Measurements from ENCODE around the gene ZNF438. TPM values are rescaled to one million over a fixed set of nuclear protein-coding genes. Genes with fewer than 3 reads are reported as not detected.
"Not testable (repeated sequence)": the region's sequence is repeated elsewhere in the genome, so short reads cannot be mapped to it uniquely, and the experiment has no call there.

Gene ZNF438
- total RNA-seq, 1 experiment from 2014 or later: 2.6 TPM

DNA sequence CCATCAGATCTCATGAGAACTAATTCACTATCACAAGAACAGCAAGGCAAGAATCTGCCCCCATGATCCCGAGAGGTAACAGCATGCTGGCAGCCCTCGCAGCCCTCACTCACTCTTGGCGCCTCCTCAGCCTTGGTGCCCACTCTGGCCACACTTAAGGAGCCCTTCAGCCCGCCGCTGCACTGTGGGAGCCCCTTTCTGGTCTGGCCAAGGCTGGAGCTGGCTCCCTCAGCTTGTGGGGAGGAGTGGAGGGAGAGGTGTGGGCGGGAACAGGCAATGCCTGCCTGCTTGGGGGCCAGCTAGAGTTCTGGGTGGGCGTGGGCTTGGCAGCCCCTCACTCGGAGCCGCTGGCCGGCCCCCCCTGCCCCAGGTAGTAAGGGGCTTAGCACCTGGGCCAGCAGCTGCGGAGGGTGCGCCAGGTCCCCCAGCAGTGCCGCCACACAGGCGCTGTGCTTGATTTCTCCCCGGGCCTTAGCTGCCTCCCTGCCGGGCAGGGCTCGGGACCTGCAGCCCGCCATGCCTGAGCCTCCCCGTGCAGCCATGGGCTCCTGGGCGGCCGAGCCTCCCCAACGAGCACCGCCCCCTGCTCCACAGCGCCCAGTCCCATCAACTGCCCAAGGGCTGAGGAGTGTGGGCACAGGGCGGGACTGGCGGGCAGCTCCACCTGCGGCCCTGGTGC lies 24.0 kb upstream of the ZNF438 start:
- DNase-seq (ENCODE audit: extremely low read depth, low read depth): no peak

DNA sequence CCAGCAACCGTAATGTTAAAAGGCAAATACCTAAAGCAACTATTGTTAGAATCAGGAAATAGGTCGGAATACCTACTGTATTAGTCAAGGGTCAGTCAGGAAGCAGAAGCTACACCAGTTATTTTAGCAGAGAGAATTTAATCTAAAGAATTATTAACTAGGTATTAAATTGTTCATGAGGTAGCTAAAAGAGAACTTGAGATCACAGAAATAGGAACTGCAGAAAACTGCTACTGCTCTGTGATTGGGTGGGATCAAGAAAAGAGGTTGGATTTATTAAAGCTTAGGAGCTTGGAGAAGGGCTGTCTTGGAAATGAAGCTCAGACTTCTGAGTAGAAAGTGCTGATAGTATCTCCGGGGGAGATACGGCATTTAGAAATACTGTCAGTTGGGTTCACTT lies 20.0 kb upstream of the ZNF438 start:
- DNase-seq (ENCODE audit: extremely low read depth, low read depth): no peak

DNA sequence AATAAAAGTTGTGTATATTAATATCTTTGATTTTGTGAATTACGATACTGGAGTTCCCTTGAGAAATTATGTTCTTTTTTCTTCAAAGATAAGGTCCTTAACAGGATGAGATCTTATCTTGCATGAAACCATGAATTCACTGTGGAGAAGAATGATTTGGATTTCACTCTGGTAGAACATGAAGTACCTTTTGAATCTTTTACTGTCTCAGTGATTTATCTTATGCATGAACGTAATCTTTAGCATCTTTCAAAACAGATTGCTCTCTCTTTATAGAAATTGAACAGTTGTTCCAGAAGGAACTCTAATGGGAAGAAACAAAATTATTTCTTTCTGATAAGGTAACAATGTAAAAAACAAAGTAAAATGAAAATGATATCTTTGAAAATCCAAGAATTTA lies 11.0 kb upstream of the ZNF438 start:
- DNase-seq (ENCODE audit: extremely low read depth, low read depth): no peak

DNA sequence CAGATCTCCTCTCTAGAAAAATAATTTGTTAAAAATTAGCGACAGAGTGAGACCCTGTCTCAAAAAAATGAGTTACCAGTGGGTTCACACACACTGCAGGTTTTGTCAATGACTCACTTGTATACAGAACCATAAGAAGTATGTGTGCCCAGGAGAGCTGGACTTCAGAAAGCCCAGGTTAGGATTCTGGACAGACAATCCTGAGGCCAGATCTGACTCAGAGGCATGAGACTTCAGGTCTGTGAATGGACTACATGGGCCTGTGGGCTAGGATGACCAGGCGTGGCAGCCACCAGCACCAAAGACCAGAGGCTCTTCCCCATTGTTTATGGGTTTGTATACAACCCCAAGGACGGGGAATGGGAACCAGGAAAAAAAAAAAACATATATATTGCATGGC lies 9.3 kb upstream of the ZNF438 start:
- DNase-seq (ENCODE audit: extremely low read depth, low read depth): no peak

DNA sequence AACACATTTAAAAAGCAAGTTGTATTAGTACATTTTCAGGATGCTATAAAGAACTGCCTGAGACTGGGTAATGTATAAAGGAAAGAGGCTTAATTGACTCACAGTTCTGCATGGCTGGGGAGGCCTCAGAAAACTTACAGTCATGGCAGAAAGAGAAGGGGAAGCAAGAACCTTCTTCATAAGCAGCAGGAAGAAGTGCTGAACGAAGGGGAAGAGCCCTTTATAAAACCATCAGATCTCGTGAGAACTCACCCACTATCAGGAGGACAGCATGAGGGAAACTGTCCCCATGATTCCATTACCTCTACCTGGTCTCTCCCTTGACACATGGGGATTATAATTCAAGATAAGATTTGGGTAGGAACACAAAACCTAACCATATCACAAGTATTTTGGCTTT lies 7.3 kb upstream of the ZNF438 start:
- not testable (repeated sequence) for DNase-seq (ENCODE audit: extremely low read depth, low read depth)

DNA sequence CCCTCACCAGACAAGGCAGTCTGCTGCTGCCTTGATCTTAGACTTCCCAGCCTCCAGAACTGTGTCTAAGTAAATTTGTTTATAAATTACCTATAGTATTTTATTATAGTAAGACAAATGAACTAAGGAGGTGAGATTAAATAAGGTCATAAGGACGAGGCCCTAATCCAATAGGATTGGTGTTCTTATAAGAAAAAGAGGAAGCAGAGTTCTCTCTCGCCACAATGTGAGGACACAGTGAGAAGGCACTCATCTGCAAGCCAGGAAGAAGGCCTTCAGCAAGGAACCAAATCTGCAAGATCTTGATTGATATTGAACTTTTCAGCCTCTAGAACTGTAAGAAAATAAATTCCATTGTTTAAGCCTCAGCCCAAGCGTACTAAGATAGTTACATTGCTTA lies 6.1 kb upstream of the ZNF438 start:
- no peak for DNase-seq (ENCODE audit: extremely low read depth, low read depth)

DNA sequence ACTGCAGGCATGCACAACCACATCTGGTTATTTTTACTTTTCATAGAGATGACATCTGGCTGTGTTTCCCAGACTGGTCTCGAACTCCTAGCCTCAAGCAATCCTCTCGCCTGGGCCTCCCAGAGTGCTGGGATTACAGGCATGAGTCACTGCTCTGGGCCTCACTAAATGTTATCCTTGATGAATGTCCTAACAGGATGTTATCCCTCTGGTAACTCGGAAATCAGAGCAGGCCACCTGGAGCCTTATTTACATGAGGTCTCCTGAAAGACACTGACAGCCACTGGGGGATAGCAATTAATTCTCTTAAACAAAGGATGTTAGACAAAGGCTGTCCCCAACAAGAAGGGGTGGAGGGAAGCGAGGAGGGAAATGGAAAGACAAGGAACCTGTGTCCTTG lies 4.5 kb upstream of the ZNF438 start:
- DNase-seq (ENCODE audit: extremely low read depth, low read depth): no peak

DNA sequence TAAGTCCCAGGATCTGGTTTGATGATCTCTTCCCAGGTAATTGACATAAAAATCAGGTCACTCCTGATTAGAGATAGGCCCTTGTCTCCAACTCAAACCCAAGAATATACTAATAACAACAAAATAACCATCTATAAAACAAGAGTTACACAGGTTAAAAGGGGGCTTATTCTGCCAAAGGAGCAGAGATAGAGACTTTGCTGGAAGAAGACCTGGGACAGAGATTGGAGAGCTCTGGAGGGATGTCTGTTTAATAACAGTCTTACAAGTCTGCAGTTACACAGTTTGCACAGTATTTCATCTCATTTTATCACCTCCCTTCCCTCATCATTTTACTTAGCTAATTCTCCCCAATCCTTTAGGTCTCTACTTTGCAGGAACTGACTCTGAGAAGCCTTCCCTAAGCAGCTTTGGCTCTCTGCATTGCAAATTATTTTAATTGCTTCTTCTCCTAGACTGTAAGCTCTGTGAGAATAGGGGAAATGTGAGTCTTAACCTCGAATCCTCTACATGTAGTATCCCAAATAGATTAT lies 3.7 kb upstream of the ZNF438 start:
- DNase-seq (ENCODE audit: extremely low read depth, low read depth): no peak

DNA sequence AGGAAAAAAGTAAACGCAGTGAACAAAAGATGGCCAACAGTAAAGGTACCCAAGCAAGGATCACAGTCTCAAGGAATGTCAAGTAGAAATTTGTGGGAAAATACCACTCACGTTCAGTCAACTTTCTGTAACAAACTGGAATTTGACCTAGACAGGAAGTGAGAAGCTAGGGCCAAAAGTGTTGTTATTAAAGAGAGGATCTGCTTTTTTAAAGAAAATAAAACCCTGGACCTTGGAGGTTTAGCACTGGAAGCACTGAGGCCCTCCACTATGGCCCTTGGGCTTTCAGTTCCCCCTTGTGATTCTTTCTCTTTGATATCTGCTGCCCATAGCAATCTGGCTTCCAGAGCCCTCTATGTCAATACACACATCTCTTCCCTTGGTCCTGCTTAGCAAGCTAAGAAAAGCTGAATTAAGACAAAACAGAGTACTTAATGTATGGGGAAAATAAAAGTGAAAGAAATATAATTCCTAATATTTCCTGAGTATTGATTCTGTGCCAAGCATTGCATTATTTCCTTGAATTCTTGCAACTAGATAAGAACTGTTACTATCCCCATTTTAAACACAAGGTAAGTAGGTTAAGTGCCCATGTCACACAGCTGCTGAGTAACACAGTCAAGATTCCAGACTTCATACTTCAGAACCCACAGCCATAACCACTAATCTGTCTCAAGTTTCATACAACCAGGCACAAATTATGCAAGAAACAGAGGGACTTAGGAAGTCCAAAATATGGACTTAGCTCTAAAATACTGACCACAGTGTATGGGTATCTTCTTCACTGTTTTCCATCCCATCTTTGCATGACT lies 2.6 kb upstream of the ZNF438 start:
- no peak for DNase-seq (ENCODE audit: extremely low read depth, low read depth)

DNA sequence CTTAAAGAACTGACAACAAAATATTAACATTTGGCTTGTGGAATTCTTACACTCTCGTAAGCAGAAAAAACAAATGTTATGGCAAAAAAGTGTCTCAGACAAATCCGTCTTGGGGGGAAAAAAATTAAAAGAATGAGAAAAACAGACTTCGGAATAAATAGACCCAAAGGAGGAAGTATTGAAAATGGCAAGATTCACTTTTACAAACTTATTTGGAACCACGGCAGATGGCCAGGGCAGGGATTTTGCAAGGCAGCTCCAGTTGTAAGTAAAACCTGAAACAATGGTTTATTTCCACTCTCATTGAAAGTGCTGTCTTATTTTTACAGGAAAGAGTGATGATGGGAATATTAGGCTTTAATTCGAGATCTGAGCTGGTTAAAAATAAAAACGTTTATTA lies 1.5 kb upstream of the ZNF438 start:
- DNase-seq (ENCODE audit: extremely low read depth, low read depth): no peak

DNA sequence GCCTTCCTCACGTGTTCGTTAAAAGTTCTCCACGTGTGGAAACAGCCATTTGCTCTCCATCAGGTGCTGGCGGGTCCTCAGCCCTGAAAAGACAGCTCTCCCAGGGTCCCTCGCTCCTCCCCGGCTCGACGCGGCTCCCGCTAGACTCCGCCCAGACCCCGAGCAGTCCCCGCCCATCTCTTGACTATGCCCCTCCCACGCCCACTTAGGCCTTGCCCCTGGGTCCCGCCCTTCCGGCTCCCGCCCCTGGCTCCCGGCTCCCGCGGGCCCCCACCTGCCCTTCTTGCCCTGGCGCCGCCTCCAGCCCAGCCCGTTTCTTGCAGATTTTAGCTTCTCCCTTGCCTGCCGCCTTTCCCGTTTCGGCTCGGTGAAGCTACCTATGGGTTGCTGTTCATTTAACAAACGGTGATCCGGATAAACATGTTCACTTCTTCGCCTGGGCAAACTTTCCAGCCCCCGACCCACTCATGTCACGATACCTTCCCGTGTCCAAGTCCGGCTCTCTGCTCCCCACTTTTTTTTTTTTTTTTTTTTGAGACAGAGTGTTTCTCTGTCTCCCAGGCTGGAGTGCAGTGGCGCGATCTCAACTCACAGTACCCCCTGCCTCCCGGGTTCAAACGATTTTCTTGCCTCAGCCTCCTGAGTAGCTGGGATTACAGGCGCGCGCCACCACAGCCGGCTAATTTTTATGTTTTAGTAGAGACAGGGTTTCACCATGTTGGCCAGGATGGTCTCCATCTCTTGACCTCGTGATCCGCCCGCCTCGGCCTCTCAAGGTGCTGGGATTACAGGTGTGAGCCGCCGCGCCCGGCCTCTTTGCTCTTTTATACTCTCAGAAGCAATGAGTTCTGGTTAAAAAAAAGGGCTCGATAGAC lies 830 bp upstream of the ZNF438 start:
- DNase-seq (ENCODE audit: extremely low read depth, low read depth): peak; percentile 88

DNA sequence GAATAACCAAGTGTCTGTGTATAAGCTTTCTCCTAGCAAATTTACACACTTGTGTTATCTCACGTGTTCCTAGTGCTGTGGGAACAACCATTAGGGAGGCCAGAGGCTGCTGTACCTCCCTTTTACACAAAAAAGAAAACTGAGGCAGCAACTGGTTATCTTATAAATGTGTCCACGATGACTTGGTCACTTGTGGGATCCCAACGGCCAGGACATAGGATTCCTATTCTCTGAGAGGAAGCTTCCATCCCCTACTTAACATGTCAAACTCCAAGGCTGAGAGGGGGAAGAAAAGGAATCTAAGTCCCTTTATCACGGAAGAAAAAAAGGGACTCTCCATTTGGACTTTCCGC lies 484 bp downstream of the ZNF438 start:
- no peak for DNase-seq (ENCODE audit: extremely low read depth, low read depth)

DNA sequence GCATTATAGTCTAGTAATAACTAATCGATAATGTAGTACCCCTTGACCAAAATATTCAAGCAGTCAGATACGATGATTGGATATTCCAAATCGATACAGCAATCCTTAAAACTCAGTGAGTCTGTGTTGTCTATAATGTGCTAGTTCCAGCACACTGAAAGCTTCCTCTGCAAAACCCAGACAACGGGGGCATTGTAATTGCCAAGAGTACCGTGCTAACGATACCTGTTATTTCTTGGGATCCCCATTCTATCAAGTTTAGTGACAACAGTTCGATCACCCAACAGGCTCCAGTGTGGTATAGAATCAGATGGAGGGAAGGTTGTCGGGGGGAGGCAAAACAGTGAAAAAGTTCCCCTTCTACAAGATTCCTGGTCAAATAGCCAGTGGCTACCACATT lies 865 bp downstream of the ZNF438 start:
- no peak for DNase-seq (ENCODE audit: extremely low read depth, low read depth)

DNA sequence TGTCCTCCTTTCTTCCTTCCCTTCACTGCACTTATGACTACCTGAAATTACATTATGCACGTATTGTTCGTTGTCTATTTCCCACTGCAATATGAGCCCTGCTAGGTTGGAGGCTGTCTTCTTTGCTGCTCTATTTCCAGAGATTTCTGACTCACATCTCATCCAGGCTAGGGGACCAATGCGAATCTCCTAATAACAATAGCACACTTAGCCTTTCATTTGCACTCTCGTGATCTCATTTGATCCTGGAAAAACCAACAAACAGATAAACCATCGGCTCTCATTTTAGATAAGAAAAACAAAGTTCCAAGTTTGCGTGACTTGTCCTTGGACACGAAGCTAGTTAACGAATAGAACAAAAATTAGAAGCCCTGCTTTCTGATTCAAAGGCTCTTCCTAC lies 1.4 kb downstream of the ZNF438 start:
- no peak for DNase-seq (ENCODE audit: extremely low read depth, low read depth)

DNA sequence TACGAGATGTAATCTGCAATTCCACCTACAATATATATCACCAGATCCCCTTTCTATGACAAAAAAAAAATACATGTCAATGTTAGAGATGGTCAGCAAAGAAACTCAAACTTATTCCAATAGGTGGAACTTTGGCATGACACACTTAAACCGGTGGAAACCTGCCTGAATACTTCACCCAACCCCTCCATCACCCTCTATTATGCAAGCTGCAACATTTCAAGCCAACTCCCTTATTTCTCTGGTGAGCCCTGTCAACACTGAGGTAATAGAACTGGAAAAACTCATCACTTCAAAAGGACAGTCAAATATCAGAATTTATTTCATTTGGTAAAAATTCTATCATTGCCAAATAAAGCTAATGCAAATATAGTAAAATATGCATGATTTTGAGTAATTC lies 3.6 kb downstream of the ZNF438 start:
- DNase-seq (ENCODE audit: extremely low read depth, low read depth): no peak

DNA sequence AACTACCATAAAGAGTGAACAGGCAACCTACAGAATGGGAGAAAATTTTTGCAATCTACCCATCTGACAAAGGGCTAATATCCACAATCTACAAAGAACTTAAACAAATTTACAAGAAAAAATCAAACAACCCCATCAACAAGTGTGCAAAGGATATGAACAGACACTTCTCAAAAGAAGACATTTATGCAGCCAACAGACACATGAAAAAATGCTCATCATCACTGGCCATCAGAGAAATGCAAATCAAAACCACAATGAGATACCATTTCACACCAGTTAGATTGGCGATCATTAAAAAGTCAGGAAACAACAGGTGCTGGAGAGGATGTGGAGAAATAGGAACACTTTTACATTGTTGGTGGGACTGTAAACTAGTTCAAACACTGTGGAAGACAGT lies 5.4 kb downstream of the ZNF438 start:
- not testable (repeated sequence) for DNase-seq (ENCODE audit: extremely low read depth, low read depth)

DNA sequence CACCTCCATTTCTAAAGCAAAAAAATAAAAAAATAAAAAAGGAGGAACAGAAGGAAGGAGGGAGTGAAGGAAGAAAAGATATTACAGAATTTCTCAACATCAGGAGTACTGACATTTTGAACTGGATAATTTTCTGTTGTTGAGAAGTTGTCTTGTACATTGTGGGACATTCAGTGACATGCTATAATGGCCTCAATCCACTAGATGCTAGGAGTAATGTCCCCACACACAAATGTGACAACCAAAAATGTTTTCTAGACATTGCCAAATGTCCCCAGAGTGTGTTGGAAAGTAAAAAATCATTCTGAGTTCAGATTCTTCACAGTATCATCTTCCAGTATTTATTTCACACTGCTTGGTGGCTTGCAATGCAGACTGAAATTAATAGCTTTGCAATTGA lies 6.5 kb downstream of the ZNF438 start:
- DNase-seq (ENCODE audit: extremely low read depth, low read depth): no peak

DNA sequence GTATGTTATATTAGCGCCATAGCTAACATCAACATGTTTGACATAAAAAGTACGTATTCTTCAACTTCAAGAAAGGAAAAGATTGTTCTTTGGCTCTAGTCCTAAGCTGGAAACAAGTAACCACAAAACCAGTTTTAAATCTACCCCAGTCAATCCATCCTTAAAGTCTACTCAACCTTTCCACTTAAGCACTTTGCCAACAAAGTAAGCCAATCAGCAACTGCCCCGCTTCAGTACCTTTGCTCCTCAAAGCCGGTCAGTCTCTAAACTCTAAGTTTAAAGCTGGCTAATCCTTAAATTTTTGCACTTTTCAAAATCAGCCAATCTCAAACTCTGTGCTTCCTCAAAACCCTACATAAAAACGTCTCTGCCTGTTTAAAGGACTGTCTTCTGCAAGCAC lies 8.1 kb downstream of the ZNF438 start:
- no peak for DNase-seq (ENCODE audit: extremely low read depth, low read depth)

DNA sequence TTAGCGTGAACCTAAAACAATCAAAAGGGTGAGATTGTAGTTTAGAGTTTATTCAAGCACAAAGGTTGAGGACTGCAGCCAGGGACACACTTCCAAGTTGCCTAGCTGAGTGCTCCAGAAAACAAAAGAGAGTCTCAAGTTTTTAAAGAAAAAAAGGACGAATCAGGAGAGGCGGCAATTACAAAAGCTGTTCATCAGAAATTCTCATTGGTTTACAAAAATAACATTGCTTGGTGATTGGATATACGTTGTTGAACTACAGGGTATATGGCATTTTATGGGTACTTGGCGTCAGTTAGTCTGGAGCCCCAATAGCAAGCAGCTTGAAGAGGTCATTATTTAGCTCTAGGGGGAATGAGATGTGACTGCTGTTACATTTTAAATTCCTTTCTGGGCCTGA lies 11.5 kb downstream of the ZNF438 start:
- DNase-seq (ENCODE audit: extremely low read depth, low read depth): no peak

DNA sequence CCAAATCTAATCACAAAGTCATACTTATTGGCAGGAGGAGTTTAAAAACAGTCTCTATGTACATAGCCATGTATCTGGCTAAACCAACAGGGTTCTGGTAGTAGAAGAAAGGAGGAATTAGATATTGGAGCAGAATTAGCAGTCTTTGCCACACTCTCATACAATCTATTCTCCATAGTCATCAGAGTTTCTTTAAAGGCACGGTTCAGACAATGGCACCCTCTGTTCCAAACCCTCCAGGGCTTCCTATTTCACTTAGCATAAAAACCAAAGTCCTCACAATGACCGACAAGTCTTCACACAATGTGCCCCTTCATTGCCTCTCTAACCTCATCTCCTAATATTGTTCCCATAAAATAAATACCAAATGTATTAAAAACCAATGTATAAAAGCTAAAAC lies 12.7 kb downstream of the ZNF438 start:
- DNase-seq (ENCODE audit: extremely low read depth, low read depth): no peak

DNA sequence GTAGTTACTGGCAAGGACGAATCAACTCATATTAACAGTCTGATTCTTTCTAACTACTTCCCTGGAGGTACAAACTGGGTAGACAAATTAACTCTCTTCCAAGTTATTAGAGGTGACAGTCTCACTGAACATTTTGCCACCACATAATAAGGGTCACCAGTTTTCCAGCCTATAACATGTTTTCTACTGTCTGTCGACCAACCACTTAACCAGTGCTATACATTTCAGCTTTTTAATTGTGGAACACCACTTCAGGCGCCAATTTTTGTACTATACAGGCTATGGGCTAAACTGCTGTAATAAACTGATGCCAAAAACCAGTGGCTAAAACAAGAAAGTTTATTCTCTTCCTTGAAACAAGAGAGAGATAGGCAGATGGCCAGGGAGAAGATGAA lies 13.3 kb downstream of the ZNF438 start:
- DNase-seq (ENCODE audit: extremely low read depth, low read depth): no peak

Data from NCI-H460 (cell line).